A673 (cell line): ENCODE results near the gene ATG9A. TPM values are rescaled to one million over a fixed set of nuclear protein-coding genes. Genes with fewer than 3 reads are reported as not detected.

Experiments used
- BruUV-seq: library from RNA; stranded (reverse); fragments of 400-500 nt; replicated peaks from 2 replicates; lab custom pipeline; 2021; lab: Mats Ljungman, UMichigan
- CTCF ChIA-PET: fragments of 300-600 bp; sonication (Branson Sonifier 250); formaldehyde crosslinking; loops from one replicate; lab custom pipeline; 2022; ENCODE audit warnings: antibody characterized with exemption; lab: Charles Lee
- POLR2A ChIA-PET: fragments of 300-600 bp; sonication (Branson Sonifier 250); formaldehyde crosslinking; loops from one replicate; lab custom pipeline; 2022; ENCODE audit warnings: antibody characterized with exemption; ENCODE audit not compliant: low non-redundant PET; lab: Charles Lee
- DNase-seq: peaks from one replicate; pipeline ENCODE4 v3.0.0-alpha.2; 2015; ENCODE audit warnings: low spot score
- H3K27ac ChIP-seq: fragments of 200-600 bp; sonication (generic); 2 replicates; pipeline ENCODE4 v1.5.1; 2016; ENCODE audit warnings: mixed run types, low read depth, mild to moderate bottlenecking, mixed read lengths, antibody characterized with exemption, low read length; ENCODE audit not compliant: poor library complexity, severe bottlenecking
- H3K27me3 ChIP-seq: fragments of 200-600 bp; sonication (generic); replicated peaks from 2 replicates; pipeline ENCODE4 v1.6.1; 2017; ENCODE audit warnings: mixed run types, low read depth, mild to moderate bottlenecking, mixed read lengths, antibody characterized with exemption, low read length; ENCODE audit not compliant: insufficient read depth, poor library complexity
- H3K36me3 ChIP-seq: fragments of 200-600 bp; sonication (generic); 2 replicates; pipeline ENCODE4 v1.6.1; 2016; ENCODE audit warnings: mixed run types, mild to moderate bottlenecking, mixed read lengths, antibody characterized with exemption, low read length; ENCODE audit not compliant: insufficient read depth, poor library complexity, severe bottlenecking
- H3K4me1 ChIP-seq: fragments of 200-600 bp; sonication (generic); 2 replicates; pipeline ENCODE4 v1.6.1; 2017; ENCODE audit warnings: mixed run types, mild to moderate bottlenecking, mixed read lengths, antibody characterized with exemption, low read length; ENCODE audit not compliant: insufficient read depth, poor library complexity, severe bottlenecking
- H3K4me3 ChIP-seq: fragments of 200-600 bp; sonication (generic); 2 replicates; pipeline ENCODE4 v1.5.1; 2016; ENCODE audit warnings: low read depth, mixed run types, mild to moderate bottlenecking, mixed read lengths, low read length; ENCODE audit not compliant: poor library complexity, severe bottlenecking
- H3K9me3 ChIP-seq: fragments of 200-600 bp; sonication (generic); 2 replicates; pipeline ENCODE4 v1.6.1; 2016; ENCODE audit warnings: mixed run types, low read depth, mild to moderate bottlenecking, mixed read lengths, antibody characterized with exemption, low read length; ENCODE audit not compliant: poor library complexity, severe bottlenecking
- CTCF ChIP-seq: fragments of 300-800, 200-600 bp; sonication (generic); conservative IDR thresholded peaks from 2 replicates; pipeline ENCODE4 v1.5.1; 2017; ENCODE audit warnings: low read depth, mild to moderate bottlenecking, antibody characterized with exemption, low read length, moderate library complexity, mixed read lengths
- EZH2 ChIP-seq: fragments of 200-600 bp; sonication (generic); IDR thresholded peaks from 2 replicates; pipeline ENCODE4 v1.6.1; 2017; ENCODE audit warnings: borderline replicate concordance, low read depth, mild to moderate bottlenecking, mixed read lengths, antibody characterized with exemption, low read length; ENCODE audit not compliant: poor library complexity, severe bottlenecking
- intact Hi-C: fragments of 100-400 bp; cut with micrococcal nuclease; formaldehyde crosslinking; loops from one replicate; pipeline ENCODE4 v1.10.0; 2022; ENCODE audit not compliant: unreplicated experiment
- total RNA-seq: library from RNA; stranded (reverse); gene quantifications from 2 replicates; pipeline ENCODE4 v1.2.3, GENCODE V29; 2021

Gene ATG9A
- total RNA-seq, 1 experiment from 2014 or later: 50.0 TPM

DNA sequence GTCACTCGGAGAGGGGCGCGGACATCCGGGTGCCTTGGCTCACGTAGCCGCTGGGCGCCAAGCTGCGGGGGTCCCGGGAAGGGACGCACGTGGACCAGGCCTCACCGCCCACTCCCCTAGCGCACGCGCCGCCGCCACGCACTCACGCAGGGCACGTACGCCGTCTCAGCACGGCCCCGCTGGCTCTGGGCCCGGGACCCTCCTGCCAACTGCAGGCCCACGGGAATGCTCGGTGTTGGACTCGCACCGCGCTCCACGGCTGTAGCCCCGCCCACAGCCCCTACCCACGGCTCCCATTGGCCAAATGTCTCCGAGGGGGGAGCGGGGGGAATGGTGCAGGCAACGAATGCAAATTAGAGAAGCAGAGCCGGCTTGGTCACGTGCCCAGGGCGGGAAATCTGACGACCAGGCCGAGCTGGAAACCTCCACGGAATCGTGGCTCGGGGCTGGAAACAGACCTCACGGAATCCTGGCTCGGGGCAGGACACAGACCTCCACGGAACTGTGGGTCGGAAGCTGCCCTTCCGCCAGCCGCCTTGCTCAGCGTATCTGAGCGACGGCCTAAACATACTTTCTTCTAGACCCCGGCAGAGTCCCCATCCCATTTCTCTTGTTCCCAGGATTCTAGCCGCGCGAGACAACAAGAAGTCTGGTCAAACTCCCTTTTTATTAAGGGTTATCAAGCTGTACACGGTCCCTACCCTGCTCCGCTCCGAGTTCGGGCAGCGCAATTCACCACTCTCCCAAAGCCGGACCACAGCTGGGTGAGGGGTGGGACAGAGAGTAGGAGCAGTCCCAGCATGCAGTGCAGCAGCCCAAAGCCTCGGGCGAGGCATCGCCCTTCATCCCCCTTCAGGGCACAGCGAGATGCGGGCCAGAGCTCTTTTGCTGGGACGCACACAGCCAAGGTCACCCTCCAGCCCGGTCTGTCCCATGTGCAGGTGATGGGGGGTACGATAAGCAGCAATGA is 10.4 kb downstream of the ATG9A start, which contains the start of gene ABCB6:
Gene ABCB6, minus strand, starts transcription at position 227 of the 970 bp plus-strand sequence. CDS start 285 bp downstream, outside the sequence.
- peaks cover 66% of the 10 kb centered on the region for H3K36me3 ChIP-seq

DNA sequence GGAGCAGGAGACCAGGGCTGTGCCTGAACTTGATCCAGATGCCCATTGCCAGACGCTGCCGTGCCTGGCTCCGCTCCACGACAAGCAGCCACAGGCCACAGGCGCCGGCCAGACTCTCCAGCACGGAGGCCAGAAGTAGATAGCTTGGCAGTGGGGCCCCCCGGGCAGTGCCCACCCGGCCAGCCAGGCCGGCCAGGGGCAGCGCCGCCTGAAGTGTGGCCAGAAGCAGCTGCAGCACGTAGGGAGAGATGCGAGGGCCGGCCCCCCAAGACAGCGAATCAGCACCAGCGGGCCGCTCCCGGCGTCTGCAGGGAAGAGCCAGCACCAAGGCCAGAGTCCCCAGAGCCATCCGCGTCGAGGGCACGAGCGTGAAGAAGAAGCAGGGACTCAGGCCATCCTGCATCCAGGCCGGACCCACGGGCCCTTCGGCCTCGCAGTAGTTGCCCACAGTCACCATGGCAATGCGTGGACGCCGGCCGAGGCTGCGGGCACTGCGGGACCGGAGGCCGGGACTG is 11.2 kb downstream of the ATG9A start:
- Histone ChIP-seq H3K9me3 (no peaks in the 10 kb centered on the region), H3K27me3 (no peaks in the 10 kb centered on the region), H3K36me3 (peaks cover 66% of the 10 kb centered on the region), H3K4me3 (peak overlapping the region; percentile 66), H3K27ac (peak overlapping the region; percentile 91), H3K4me1 (peaks cover 23% of the 10 kb centered on the region)
- no TSS peak for BruUV-seq
- DNase-seq: no peak
- ChIA-PET POLR2A (no interaction called here), CTCF (interaction anchor here (0.6 to 1.0 kb wide), 3 partner anchors 30 to 77 kb away, joined by 4 to 9 read pairs (median 4); no protein-coding TSS in a partner anchor)
- TF ChIP-seq EZH2 (no peak), CTCF (no peak)
- intact Hi-C loops: loop anchor here (5.0 kb wide), 1 partner anchor 41 kb away; the partner anchor contains the start of genes CNPPD1 and RETREG2

More for the DNA sequence above, 10.4 kb downstream of the ATG9A start, which contains the start of gene ABCB6:
- Histone ChIP-seq H3K27me3 (no peaks in the 10 kb centered on the region), H3K9me3 (no peaks in the 10 kb centered on the region), H3K4me1 (peaks cover 23% of the 10 kb centered on the region), H3K4me3 (peak within 1 kb of the TSS; percentile 66), H3K27ac (peak within 1 kb of the TSS; percentile 91)
- no peak for TF ChIP-seq EZH2
- no peak for TF ChIP-seq CTCF
- BruUV-seq: TSS peak; percentile 57
- POLR2A ChIA-PET: no interaction called here
- peak; percentile 99 for DNase-seq
- CTCF ChIA-PET: interaction anchor here (0.6 kb wide), 1 partner anchor 29 kb away, joined by 4 read pairs; no protein-coding TSS in a partner anchor
- intact Hi-C loops: loop anchor here (5.0 kb wide), 1 partner anchor 42 kb away; the partner anchor contains the start of genes CNPPD1 and RETREG2

DNA sequence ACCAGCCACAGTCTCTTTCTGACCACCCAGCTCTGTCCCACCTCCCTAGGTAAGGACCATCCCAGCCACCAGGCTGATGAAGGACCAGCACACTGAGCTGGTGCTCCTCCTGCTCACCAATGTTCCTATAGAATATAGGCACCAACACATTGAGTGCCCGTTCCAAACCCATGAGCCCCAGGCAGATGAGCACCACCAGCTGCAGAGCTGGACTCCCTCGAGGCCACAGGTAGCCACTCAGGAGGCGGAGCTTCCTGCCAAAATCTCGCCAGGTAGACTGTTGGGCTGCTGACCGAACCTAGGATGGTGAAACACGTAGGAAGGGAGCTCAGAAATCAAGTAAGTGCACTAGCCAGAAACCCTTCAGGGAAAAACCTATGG is 12.9 kb downstream of the ATG9A start:
- ChIA-PET CTCF (no interaction called here), POLR2A (interaction anchor here (0.8 kb wide), 1 partner anchor 16 kb away, joined by 5 read pairs; no protein-coding TSS in a partner anchor)
- Histone ChIP-seq H3K9me3 (no peaks in the 10 kb centered on the region), H3K27me3 (no peaks in the 10 kb centered on the region), H3K27ac (peak overlapping the region; percentile 91), H3K4me1 (peaks cover 23% of the 10 kb centered on the region), H3K4me3 (peak overlapping the region; percentile 66), H3K36me3 (peaks cover 64% of the 10 kb centered on the region)
- no TSS peak for BruUV-seq
- TF ChIP-seq EZH2 (no peak), CTCF (no peak)
- intact Hi-C loops: loop anchor here (5.0 kb wide), 1 partner anchor 39 kb away; the partner anchor contains the start of genes CNPPD1 and RETREG2
- no peak for DNase-seq
